AG08396 (cell line): Measurements from ENCODE around the gene GPX6.
A peak's percentile ranks its signal among the peaks of the same experiment; 100 is the strongest.
"Not testable (repeated sequence)": the region's sequence is repeated elsewhere in the genome, so short reads cannot be mapped to it uniquely, and the experiment has no call there.

Experiments used
- DNase-seq: peaks from one replicate; pipeline ENCODE4 v3.0.0; 2012; ENCODE audit warnings: low spot score, mixed read lengths

The GPX6 gene

GRCh38 chr6:28515676-28516075 is at the start of gene GPX6:
GPX6 (minus strand) TSS chr6:28515793; CDS start chr6:28515743, 50 bp downstream.
- DNase-seq, result no peak

- DNase-seq, result no peak
These were observed 48.0 kb upstream of the GPX6 start for GRCh38 chr6:28563430-28564095.

GRCh38 chr6:28558629-28559028 is 43.0 kb upstream of the GPX6 start:
- DNase-seq, result no peak

DNA sequence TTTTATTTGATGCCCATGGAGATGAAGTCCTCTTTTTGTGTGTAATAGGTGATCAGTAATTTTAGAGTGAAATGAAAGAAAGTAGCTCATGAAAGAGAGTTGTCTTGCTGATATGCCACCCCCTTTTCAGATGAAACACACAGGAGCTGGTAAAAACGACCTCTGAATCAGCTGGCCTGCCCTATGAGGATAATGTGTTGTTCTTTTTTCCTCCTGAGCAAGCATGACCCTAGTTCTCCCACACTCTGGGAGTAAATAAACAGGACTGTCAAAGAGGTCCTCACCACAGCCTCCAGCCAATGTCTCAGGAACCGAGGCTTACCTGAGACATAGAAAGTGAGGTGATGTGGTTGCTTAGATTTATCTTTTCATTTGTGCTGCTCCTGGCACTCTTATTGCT is 39.5 kb upstream of the GPX6 start:
- DNase-seq, result no peak

GRCh38 chr6:28553986-28554881 is 38.6 kb upstream of the GPX6 start:
- DNase-seq, result no peak

GRCh38 chr6:28553384-28553985 is 37.9 kb upstream of the GPX6 start:
- DNase-seq, result no peak

DNA sequence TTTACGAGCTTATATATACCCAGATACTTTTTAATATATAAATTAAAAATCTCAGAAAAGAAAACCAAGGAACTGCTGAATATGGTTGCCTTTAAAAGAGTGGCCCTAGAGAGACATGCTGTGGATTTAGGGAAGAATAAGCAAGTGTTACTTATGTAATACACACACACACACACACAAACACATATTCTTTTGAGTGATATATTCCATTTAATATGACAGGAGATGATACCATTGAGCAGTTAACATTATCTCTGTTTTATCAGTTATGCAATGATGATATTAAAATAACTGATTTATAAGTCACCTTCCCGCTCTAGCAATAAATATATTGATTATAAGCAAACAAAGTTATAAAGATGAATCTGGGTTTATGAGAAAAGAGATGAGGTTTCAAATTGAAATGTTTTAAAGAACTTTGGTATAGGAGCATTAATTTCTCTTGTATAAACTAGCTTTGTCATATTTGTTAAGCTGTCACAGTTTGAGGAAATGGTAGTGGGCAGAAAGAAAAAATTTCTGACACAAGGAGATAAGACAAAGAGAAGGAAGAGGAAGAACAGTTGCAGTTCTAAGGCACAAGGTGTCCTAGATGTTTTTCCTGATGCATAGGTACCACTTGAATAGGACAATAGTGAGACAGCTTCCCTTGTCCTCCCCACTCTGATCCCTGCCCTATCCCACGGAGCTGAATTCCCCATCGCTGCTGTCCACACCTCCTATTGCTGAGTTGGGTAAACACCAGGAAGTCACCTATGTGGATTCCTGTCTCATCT is 36.5 kb upstream of the GPX6 start:
- DNase-seq, result no peak

GRCh38 chr6:28547003-28547402 is 31.4 kb upstream of the GPX6 start:
- DNase-seq, result not testable (repeated sequence)

DNA sequence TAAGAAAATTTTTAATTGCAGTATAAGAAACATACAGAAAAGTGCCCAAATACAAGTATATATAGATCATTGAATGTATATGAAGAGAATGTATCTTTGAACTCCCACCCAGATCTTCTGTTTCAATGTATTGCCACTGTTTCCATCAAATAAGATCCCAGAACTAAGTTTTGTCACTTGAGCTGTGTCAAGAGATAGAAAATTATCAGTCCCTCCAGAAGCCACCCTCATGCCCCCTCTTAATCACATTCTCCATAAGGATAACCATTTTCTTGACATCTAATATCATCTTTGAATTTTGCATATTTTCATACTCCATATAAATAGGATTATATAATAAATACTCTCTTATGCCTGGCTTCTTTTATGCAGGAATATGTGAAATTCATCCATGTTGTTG is 30.4 kb upstream of the GPX6 start:
- DNase-seq, result no peak

DNA sequence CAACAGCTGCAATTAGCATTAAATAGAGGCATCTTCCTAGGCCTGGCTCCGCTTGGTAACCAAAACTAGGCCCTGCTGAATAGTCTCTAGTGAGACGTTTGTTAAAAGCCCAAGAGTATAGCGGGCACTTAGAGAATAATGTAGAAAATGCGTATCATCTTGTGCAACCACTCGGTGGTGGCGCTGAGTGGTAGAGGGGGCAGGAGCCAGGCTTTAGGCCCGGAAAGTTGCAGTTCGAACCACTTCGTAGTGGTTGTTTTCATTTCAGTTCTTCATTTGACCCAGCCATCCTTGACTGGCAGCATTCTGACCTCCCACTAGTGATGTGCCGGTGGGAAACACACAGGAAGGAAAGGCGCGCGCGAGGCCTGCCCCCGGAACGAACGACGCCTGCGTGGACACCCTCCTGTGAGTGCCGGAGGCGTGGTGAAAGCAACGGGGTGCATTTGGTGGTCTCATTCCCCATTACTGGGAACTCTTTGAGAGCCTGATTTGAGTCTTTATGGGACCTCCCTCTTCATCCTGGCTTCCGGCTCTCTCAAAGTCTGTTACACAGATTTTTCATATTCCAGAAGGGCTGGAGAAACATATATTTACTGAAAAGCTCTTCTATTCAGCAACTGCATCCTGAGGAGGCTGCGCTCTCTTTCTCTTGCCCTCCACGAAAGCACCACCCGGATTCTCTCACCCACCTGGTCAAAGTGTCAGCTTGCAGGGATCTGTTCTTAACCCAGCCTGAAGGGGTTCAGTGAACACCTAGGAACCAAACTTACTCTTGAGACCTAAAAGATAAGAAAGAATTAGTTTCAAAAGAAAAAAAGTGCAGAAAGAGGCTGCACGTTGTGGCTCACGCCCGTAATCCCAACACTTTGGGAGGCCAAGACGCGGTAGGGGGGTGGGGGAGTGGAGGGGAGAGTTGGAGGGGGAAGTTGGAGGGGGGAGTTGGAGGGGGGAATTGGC is 28.3 kb upstream of the GPX6 start:
- no peak for DNase-seq

- peak; percentile 63 for DNase-seq
These were observed 27.1 kb upstream of the GPX6 start for GRCh38 chr6:28542440-28543296.

GRCh38 chr6:28541996-28542395 is 26.4 kb upstream of the GPX6 start:
- DNase-seq, result no peak

DNA sequence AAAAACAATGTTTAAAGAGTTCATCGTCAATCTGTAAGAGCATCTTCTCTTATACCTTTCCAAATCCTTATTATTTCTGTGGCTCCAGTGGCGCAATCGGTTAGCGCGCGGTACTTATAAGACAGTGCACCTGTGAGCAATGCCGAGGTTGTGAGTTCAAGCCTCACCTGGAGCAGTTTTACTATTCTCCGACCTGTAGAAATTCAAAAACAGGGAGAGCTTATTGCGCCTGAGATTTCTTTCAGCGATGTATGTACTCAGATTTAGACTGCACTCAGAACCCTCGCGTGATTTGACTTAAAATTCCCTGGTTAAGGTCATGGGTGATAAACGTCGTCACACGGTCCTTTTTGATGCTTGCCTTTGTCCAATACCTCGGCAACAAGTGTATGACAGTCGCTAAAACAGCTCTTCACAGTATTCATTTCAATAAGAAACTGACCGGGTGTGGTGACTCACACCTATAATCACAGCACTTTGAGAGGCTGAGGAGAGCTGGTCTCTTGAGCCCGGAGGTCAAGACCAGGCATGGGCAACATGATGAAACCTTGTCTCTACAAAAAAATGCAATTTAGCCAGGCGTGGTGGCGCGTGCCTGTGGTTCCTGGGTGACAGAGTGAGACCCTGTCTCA is 22.0 kb upstream of the GPX6 start:
- DNase-seq, result no peak

DNA sequence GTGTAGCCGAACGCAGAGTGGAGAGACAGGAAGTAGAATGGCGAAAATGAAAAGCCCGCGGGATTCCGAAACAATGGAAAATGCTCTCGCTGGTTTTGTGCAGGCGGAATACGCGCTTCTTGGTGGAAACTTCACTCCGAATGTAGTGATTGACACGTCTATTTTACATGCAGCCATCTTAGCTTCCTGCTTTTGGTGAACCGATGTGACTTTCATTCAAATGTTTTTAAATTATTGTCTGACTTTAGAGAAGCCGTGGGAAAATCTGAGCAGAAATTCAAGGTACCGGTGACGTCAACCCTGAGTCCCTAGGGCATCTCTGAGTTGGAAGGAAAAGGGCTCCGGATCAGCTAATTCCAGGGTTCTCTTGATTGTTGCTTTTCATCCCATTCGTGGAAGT is 21.5 kb upstream of the GPX6 start:
- DNase-seq, result no peak

GRCh38 chr6:28534875-28535274 is 19.3 kb upstream of the GPX6 start:
- DNase-seq, result no peak

DNA sequence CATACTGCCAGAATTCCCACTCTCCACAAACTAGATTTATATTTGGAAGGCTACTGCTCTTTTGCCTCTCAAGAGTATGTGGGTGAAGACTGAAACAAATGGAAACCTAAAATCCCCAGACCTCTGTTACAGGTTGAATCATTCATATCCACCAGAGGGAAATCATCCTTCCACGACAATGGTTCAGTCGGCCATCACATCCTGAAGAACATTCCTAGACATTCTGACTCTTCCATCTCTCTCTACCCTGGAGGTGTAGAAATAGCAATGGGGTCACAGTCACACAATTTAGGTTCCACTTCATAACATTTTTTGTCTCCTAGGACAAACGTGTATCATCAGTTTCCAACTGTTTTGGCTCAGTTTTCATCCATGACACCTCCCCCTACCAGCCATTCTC is 18.7 kb upstream of the GPX6 start:
- no peak for DNase-seq

DNA sequence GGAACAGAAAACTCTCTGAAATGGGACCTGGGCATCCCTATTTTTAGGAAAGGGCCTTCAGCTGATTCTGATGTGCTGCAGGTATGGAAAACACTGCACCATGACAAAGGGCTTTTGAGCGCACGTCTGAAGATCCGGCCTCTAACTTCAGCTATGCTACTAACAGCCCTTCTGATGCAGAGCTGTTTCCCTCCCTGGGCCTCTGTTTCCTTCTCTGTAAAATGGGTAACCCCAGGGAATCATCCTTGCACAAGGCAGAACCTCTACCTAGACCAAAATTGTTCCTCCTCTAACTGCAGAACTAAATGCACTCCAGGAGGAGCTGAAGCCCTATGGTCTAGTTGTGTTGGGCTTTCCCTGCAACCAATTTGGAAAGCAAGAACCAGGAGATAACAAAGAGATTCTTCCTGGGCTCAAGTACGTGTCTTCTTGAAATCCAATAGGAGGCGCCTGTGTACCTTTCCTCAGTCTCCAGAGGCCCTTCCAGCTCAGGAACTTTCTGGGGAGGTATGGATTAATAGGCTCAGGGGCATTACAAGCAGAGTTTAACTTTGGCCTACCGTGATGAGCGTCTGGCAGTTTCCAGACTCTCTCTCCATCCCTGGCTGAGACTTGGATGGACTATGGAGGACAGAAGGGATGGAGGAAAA is 16.0 kb upstream of the GPX6 start:
- DNase-seq, result no peak

- no peak for DNase-seq
These were observed 15.2 kb upstream of the GPX6 start for GRCh38 chr6:28530777-28531176.

GRCh38 chr6:28525496-28526039 is 10.0 kb upstream of the GPX6 start, which contains the start of gene GPX5:
GPX5 (plus strand) TSS chr6:28525881; CDS start chr6:28526014, 133 bp downstream.
- no peak for DNase-seq
